ENCODE results near the gene PLD1.
"Not testable (repeated sequence)": the region's sequence is repeated elsewhere in the genome, so short reads cannot be mapped to it uniquely, and the experiment has no call there.

PLD1 gene

GRCh38 chr3:171632766-171633165, 177.5 kb downstream of the PLD1 start:
- Histone ChIP-seq H3K4me1 (ENCODE audit: control insufficient read depth, low read length) (no peaks in the 10 kb centered on the region), H3K4me3 (ENCODE audit: low read length) (no peak overlapping the region)

GRCh38 chr3:171626799-171627198, 183.5 kb downstream of the PLD1 start:
- not testable (repeated sequence) for H3K27me3 ChIP-seq (ENCODE audit: control insufficient read depth, low read length); H3K4me2 ChIP-seq (ENCODE audit: low read length); H3K36me3 ChIP-seq (ENCODE audit: control insufficient read depth, low read length); H3K9me3 ChIP-seq (ENCODE audit: control insufficient read depth, insufficient read depth, low read length); H3K4me3 ChIP-seq (ENCODE audit: low read length); H3F3A ChIP-seq (ENCODE audit: control insufficient read depth, insufficient read depth); H3K27ac ChIP-seq (ENCODE audit: low read depth, low read length); H3K9me2 ChIP-seq (replicated peaks; ENCODE audit: control insufficient read depth, low read length); H3K4me1 ChIP-seq (ENCODE audit: control insufficient read depth, low read length); H4K20me1 ChIP-seq (ENCODE audit: control insufficient read depth, insufficient read depth, low read depth, low read length); H3K79me2 ChIP-seq (ENCODE audit: control insufficient read depth, low read length)

More at GRCh38 chr3:171632766-171633165, 177.5 kb downstream of the PLD1 start:
- Histone ChIP-seq H3K79me2 (ENCODE audit: control insufficient read depth, low read length) (no peaks in the 10 kb centered on the region), H3K36me3 (ENCODE audit: control insufficient read depth, low read length) (no peaks in the 10 kb centered on the region), H3K9me2 (replicated peaks; ENCODE audit: control insufficient read depth, low read length) (no peaks in the 10 kb centered on the region), H3K27ac (ENCODE audit: low read depth, low read length) (no peak overlapping the region), H3K9me3 (ENCODE audit: control insufficient read depth, insufficient read depth, low read length) (no peaks in the 10 kb centered on the region), H4K20me1 (ENCODE audit: control insufficient read depth, insufficient read depth, low read depth, low read length) (no peaks in the 10 kb centered on the region), H3K27me3 (ENCODE audit: control insufficient read depth, low read length) (no peaks in the 10 kb centered on the region), H3K4me2 (ENCODE audit: low read length) (no peak overlapping the region), H3F3A (ENCODE audit: control insufficient read depth, insufficient read depth) (no peaks in the 10 kb centered on the region)
- TF ChIP-seq CTCF (IDR thresholded peaks at IDR 0.05; ENCODE audit: low read depth, low read length, poor library complexity, severe bottlenecking) (no peak), EZH2phosphoT487 (IDR thresholded peaks at IDR 0.05; ENCODE audit: borderline replicate concordance, low read length) (no peak)

GRCh38 chr3:171622126-171622525, 188.2 kb downstream of the PLD1 start:
- H3K4me2 ChIP-seq (ENCODE audit: low read length), result no peak overlapping the region
- no peaks in the 10 kb centered on the region for H4K20me1 ChIP-seq (ENCODE audit: control insufficient read depth, insufficient read depth, low read depth, low read length)
- H3K79me2 ChIP-seq (ENCODE audit: control insufficient read depth, low read length), result no peaks in the 10 kb centered on the region
- no peaks in the 10 kb centered on the region for H3K9me3 ChIP-seq (ENCODE audit: control insufficient read depth, insufficient read depth, low read length)
- TF ChIP-seq EZH2phosphoT487 (IDR thresholded peaks at IDR 0.05; ENCODE audit: borderline replicate concordance, low read length) (no peak), CTCF (IDR thresholded peaks at IDR 0.05; ENCODE audit: low read depth, low read length, poor library complexity, severe bottlenecking) (no peak)
- H3K4me3 ChIP-seq (ENCODE audit: low read length), result no peak overlapping the region
- H3K4me1 ChIP-seq (ENCODE audit: control insufficient read depth, low read length), result no peaks in the 10 kb centered on the region
- no peaks in the 10 kb centered on the region for H3K9me2 ChIP-seq (replicated peaks; ENCODE audit: control insufficient read depth, low read length)
- H3K36me3 ChIP-seq (ENCODE audit: control insufficient read depth, low read length), result no peaks in the 10 kb centered on the region
- H3F3A ChIP-seq (ENCODE audit: control insufficient read depth, insufficient read depth), result no peaks in the 10 kb centered on the region
- H3K27me3 ChIP-seq (ENCODE audit: control insufficient read depth, low read length), result no peaks in the 10 kb centered on the region
- no peak overlapping the region for H3K27ac ChIP-seq (ENCODE audit: low read depth, low read length)

- Histone ChIP-seq H3K4me1 (ENCODE audit: control insufficient read depth, low read length) (no peaks in the 10 kb centered on the region), H3K36me3 (ENCODE audit: control insufficient read depth, low read length) (no peaks in the 10 kb centered on the region), H4K20me1 (ENCODE audit: control insufficient read depth, insufficient read depth, low read depth, low read length) (no peaks in the 10 kb centered on the region), H3K9me3 (ENCODE audit: control insufficient read depth, insufficient read depth, low read length) (no peaks in the 10 kb centered on the region), H3K4me2 (ENCODE audit: low read length) (no peak overlapping the region), H3K9me2 (replicated peaks; ENCODE audit: control insufficient read depth, low read length) (no peaks in the 10 kb centered on the region), H3K79me2 (ENCODE audit: control insufficient read depth, low read length) (no peaks in the 10 kb centered on the region), H3K27me3 (ENCODE audit: control insufficient read depth, low read length) (no peaks in the 10 kb centered on the region), H3K27ac (ENCODE audit: low read depth, low read length) (no peak overlapping the region), H3K4me3 (ENCODE audit: low read length) (no peak overlapping the region), H3F3A (ENCODE audit: control insufficient read depth, insufficient read depth) (no peaks in the 10 kb centered on the region)
- no peak for TF ChIP-seq EZH2phosphoT487 (IDR thresholded peaks at IDR 0.05; ENCODE audit: borderline replicate concordance, low read length)
- no peak for TF ChIP-seq CTCF (IDR thresholded peaks at IDR 0.05; ENCODE audit: low read depth, low read length, poor library complexity, severe bottlenecking)
These were observed 189.4 kb downstream of the PLD1 start for GRCh38 chr3:171620825-171621434.
